NB4 (cell line): ENCODE results near the gene SEPTIN2.

Experiments used
- CTCF ChIP-seq: IDR thresholded peaks from one replicate; pipeline ENCODE4 v1.5.1; 2012; ENCODE audit warnings: low read depth, low read length
- MYC ChIP-seq: IDR thresholded peaks from 2 replicates; pipeline ENCODE4 v1.6.1; 2011; ENCODE audit warnings: low read depth, low read length
- POLR2A ChIP-seq: IDR thresholded peaks from 2 replicates; pipeline ENCODE4 v1.6.1; 2011; ENCODE audit warnings: mild to moderate bottlenecking; ENCODE audit not compliant: insufficient read length; ENCODE audit errors: extremely low read depth
- TF ChIP-seq, protein P1 (sequence below): IDR thresholded peaks from 2 replicates; pipeline ENCODE4 v1.6.1; 2011; ENCODE audit warnings: low read depth, low read length

DNA sequence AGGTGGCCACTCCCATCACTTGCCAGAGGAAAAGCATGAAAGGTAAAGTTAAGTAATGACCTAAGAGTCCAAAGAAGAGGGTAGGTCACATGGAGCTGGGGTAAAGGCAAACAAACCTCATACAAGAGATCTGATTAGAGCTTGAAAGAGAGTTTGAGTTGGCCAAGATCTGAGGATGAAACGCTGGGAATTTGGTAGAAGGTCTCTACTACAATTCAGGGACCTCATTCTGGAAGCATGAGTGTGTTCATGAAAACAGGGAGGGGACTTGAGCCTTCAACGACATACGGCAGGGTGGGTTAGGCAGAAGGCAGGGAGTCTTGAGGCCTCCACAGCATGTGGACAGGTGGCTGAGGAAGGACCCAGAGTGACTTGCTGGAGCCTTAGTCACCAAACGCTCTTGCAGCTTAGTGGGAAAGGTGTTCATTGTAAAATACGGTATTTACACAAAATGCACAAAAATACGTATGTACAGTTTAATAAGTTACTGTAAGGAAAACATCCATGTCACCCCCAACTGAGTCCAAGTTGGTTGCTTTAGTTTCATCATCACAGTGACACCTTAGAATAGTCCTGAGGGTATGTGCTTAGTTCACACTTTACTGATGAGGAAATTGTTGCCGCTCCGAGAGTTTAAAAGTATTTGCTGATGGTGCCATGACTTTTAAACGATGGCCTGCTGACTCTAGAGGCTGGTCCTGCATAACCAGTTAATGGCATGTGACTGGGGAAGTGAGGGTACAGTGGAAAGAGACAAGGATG is 35.3 kb downstream of the SEPTIN2 start:
- TF ChIP-seq CTCF: no peak
- TF ChIP-seq POLR2A: no peak
- TF ChIP-seq, protein P1, sequence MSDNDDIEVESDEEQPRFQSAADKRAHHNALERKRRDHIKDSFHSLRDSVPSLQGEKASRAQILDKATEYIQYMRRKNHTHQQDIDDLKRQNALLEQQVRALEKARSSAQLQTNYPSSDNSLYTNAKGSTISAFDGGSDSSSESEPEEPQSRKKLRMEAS: no peak
- no peak for TF ChIP-seq MYC
